Calu3 (cell line): Measurements from ENCODE around the gene CAP2. TPM values are rescaled to one million over a fixed set of nuclear protein-coding genes. Genes with fewer than 3 reads are reported as not detected.

Source experiments
- BruUV-seq: library from RNA; stranded (reverse); fragments of 400-500 nt; replicated peaks from 2 replicates; lab custom pipeline; 2021; lab: Mats Ljungman, UMichigan
- CTCF ChIA-PET: fragments of 300-600 bp; sonication (Branson Sonifier 250); formaldehyde crosslinking; loops from one replicate; lab custom pipeline; 2022; ENCODE audit warnings: antibody characterized with exemption; lab: Charles Lee
- DNase-seq: peaks from one replicate; pipeline ENCODE4 v3.0.0; 2022
- H3K27ac Mint-ChIP-seq: one replicate; pipeline ENCODE4 v1.8.0; 2022; ENCODE audit warnings: mixed read lengths; ENCODE audit not compliant: unreplicated experiment
- H3K27me3 Mint-ChIP-seq: one replicate; pipeline ENCODE4 v1.8.0; 2022; ENCODE audit warnings: mixed read lengths; ENCODE audit not compliant: unreplicated experiment
- H3K36me3 Mint-ChIP-seq: one replicate; pipeline ENCODE4 v1.8.0; 2022; ENCODE audit warnings: mild to moderate bottlenecking, moderate library complexity, mixed read lengths; ENCODE audit not compliant: insufficient read depth, unreplicated experiment
- H3K4me1 Mint-ChIP-seq: one replicate; pipeline ENCODE4 v1.8.0; 2022; ENCODE audit warnings: mild to moderate bottlenecking, low read depth, mixed read lengths; ENCODE audit not compliant: unreplicated experiment
- H3K4me3 Mint-ChIP-seq: one replicate; pipeline ENCODE4 v1.8.0; 2022; ENCODE audit warnings: mild to moderate bottlenecking, low read depth, moderate library complexity, mixed read lengths; ENCODE audit not compliant: unreplicated experiment
- H3K9me3 Mint-ChIP-seq: one replicate; pipeline ENCODE4 v1.8.0; 2022; ENCODE audit warnings: low read depth, mixed read lengths; ENCODE audit not compliant: unreplicated experiment
- intact Hi-C: fragments of 100-400 bp; cut with micrococcal nuclease; formaldehyde crosslinking; loops from one replicate; pipeline ENCODE4 v1.10.0; 2022; ENCODE audit not compliant: unreplicated experiment
- total RNA-seq: library from RNA; stranded (reverse); gene quantifications from 2 replicates; pipeline ENCODE4 v1.2.3, GENCODE V29; 2022
- TF ChIP-seq, protein P1 (sequence below): fragments of 200-600 bp; IDR thresholded peaks from one replicate; pipeline ENCODE4 v1.8.0; 2022; ENCODE audit warnings: antibody characterized with exemption; ENCODE audit not compliant: unreplicated experiment

CAP2 gene
- total RNA-seq, 1 experiment from 2014 or later: 15.7 TPM

DNA sequence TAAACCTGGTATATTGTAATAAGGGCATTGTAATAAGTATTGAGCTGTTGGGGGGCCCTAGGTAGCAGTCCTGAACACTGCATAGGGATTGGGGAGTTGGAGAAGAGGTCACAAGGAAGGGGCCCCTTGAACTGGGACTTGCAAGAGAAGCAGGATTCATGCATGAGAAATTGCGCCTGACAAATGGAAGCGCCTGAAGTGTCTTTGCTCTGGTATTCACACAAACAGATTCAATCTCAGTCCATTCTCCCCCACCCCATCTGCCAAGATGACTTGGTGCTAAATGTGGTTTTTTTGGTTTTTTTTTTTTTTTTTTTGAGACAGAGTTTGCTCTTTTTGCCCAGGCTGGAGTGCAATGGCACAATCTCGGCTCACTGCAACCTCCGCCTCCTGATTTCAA, 87.1 kb downstream of the CAP2 start:
- no peaks in the 10 kb centered on the region for H3K9me3 Mint-ChIP-seq
- no peaks in the 10 kb centered on the region for H3K27me3 Mint-ChIP-seq
- BruUV-seq: no TSS peak
- TF ChIP-seq, protein P1, sequence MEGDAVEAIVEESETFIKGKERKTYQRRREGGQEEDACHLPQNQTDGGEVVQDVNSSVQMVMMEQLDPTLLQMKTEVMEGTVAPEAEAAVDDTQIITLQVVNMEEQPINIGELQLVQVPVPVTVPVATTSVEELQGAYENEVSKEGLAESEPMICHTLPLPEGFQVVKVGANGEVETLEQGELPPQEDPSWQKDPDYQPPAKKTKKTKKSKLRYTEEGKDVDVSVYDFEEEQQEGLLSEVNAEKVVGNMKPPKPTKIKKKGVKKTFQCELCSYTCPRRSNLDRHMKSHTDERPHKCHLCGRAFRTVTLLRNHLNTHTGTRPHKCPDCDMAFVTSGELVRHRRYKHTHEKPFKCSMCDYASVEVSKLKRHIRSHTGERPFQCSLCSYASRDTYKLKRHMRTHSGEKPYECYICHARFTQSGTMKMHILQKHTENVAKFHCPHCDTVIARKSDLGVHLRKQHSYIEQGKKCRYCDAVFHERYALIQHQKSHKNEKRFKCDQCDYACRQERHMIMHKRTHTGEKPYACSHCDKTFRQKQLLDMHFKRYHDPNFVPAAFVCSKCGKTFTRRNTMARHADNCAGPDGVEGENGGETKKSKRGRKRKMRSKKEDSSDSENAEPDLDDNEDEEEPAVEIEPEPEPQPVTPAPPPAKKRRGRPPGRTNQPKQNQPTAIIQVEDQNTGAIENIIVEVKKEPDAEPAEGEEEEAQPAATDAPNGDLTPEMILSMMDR: no peak
- intact Hi-C loops: no loop called here
- DNase-seq: no peak
- H3K36me3 Mint-ChIP-seq: no peaks in the 10 kb centered on the region
- no peak overlapping the region for H3K4me3 Mint-ChIP-seq
- H3K4me1 Mint-ChIP-seq: no peaks in the 10 kb centered on the region
- CTCF ChIA-PET: no interaction called here
- no peak overlapping the region for H3K27ac Mint-ChIP-seq

- H3K27me3 Mint-ChIP-seq: no peaks in the 10 kb centered on the region
- H3K9me3 Mint-ChIP-seq: no peaks in the 10 kb centered on the region
- no peak overlapping the region for H3K4me3 Mint-ChIP-seq
- BruUV-seq: no TSS peak
- TF ChIP-seq, protein P1: no peak
- DNase-seq: no peak
- no peaks in the 10 kb centered on the region for H3K4me1 Mint-ChIP-seq
- no peak overlapping the region for H3K27ac Mint-ChIP-seq
- CTCF ChIA-PET: no interaction called here
- H3K36me3 Mint-ChIP-seq: no peaks in the 10 kb centered on the region
- intact Hi-C loops: no loop called here
Observed at GRCh38 chr6:17482711-17483110, 89.3 kb downstream of the CAP2 start.

DNA sequence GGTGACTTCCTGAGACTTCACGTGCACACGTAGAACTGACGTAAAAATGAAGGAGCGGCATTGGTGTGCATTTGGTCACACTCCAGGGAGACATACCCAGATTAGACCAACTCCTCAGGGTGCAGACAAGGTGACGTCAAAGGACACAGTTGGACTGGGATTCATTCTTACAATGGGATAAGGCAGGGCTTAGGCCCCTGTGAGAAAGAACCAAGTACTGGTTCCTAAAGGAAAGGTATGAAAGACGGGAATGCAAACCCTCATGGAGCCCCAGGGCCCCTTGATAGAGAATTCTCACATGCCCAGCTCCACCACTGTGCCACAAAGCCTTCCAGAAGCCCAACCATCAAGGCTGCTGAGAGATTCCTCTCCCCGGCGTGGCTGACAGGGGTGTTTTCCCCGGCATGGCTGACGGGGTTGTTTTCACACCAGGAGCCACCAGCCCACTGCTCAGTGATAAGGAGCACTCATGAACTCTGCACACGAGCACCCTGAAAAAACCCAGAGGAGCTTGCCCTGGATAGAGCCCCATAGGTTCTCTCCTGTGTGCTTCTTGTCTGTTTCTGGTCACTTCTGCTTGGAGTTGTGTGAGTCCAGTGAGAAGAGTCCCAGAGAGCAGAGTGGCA, 90.1 kb downstream of the CAP2 start:
- H3K27me3 Mint-ChIP-seq: no peaks in the 10 kb centered on the region
- no peak overlapping the region for H3K27ac Mint-ChIP-seq
- no peak for DNase-seq
- TF ChIP-seq, protein P1: no peak
- CTCF ChIA-PET: no interaction called here
- H3K9me3 Mint-ChIP-seq: no peaks in the 10 kb centered on the region
- intact Hi-C loops: no loop called here
- H3K36me3 Mint-ChIP-seq: no peaks in the 10 kb centered on the region
- no peaks in the 10 kb centered on the region for H3K4me1 Mint-ChIP-seq
- no peak overlapping the region for H3K4me3 Mint-ChIP-seq
- no TSS peak for BruUV-seq

- intact Hi-C loops: no loop called here
- no TSS peak for BruUV-seq
- no peak for DNase-seq
- Mint-ChIP-seq H3K36me3 (no peaks in the 10 kb centered on the region), H3K9me3 (no peaks in the 10 kb centered on the region), H3K27me3 (no peaks in the 10 kb centered on the region), H3K4me1 (no peaks in the 10 kb centered on the region), H3K4me3 (no peak overlapping the region), H3K27ac (no peak overlapping the region)
- CTCF ChIA-PET: no interaction called here
- TF ChIP-seq, protein P1: no peak
Observed at GRCh38 chr6:17484201-17484849, 90.9 kb downstream of the CAP2 start.
